HEK293 (cell line): ENCODE measurements around the gene FAM219B.

Experiments
- CTCF ChIA-PET: fragments of 350-600 bp; formaldehyde crosslinking; extraction: SDS; loops from one replicate; lab custom pipeline; 2021; ENCODE audit warnings: antibody characterized with exemption; lab: Yijun Ruan, JAX
- POLR2A ChIA-PET: fragments of 300-600 bp; formaldehyde crosslinking; extraction: SDS; loops from one replicate; lab custom pipeline; 2020; ENCODE audit warnings: antibody characterized with exemption, inconsistent platforms; lab: Yijun Ruan, JAX
- H3K27ac ChIP-seq: fragments of 200-500 bp; sonication (Bioruptor generic); 2 replicates; pipeline ENCODE4 v1.5.1; 2014; ENCODE audit warnings: low read depth, low read length, control low read depth, inconsistent platforms; ENCODE audit errors: extremely low read depth
- H3K36me3 ChIP-seq, 2 experiments: fragments of 200-500 bp in 1 of 2; sonication (Bioruptor generic) in 1 of 2; 1 replicate in 1 of 2; 2 replicates in 1 of 2; pipeline ENCODE4 v1.5.1; 2014 to 2017; ENCODE audit warnings: inconsistent platforms in 2 of 2, low read length in 2 of 2; ENCODE audit not compliant: control insufficient read depth in 2 of 2, insufficient read depth in 1 of 2
- H3K4me1 ChIP-seq: fragments of 200-500 bp; sonication (Bioruptor generic); 2 replicates; pipeline ENCODE4 v1.5.1; 2014; ENCODE audit warnings: mild to moderate bottlenecking, low read length, inconsistent platforms; ENCODE audit not compliant: control insufficient read depth, insufficient read depth
- H3K4me3 ChIP-seq: 2 replicates; pipeline ENCODE4 v1.5.1; 2011; ENCODE audit warnings: low read depth, mild to moderate bottlenecking, control low read depth, low read length, moderate library complexity
- H3K9me3 ChIP-seq: fragments of 200-500 bp; sonication (Bioruptor generic); 2 replicates; pipeline ENCODE4 v1.5.1; 2014; ENCODE audit warnings: low read depth, low read length, inconsistent platforms; ENCODE audit not compliant: control insufficient read depth, insufficient read depth
- CTCF ChIP-seq: fragments of 450-650 bp; formaldehyde crosslinking; IDR thresholded peaks from 2 replicates; pipeline ENCODE4 v1.5.1; 2016; ENCODE audit warnings: missing biosample characterization, missing genetic modification characterization
- TRIM28 ChIP-seq: IDR thresholded peaks from 2 replicates; pipeline ENCODE4 v1.6.1; 2011; ENCODE audit warnings: low read length, control low read depth, borderline replicate concordance
- ZBTB11 ChIP-seq: fragments of 450-650 bp; formaldehyde crosslinking; conservative IDR thresholded peaks from 2 replicates; pipeline ENCODE4 v1.5.1; 2016; ENCODE audit warnings: low read depth, missing biosample characterization, missing genetic modification characterization
- ZBTB7A ChIP-seq: fragments of 450-650 bp; formaldehyde crosslinking; IDR thresholded peaks from 2 replicates; pipeline ENCODE4 v1.5.1; 2016; ENCODE audit warnings: low read depth, missing biosample characterization, missing genetic modification characterization
- ZFP69B ChIP-seq: fragments of 450-650 bp; formaldehyde crosslinking; IDR thresholded peaks from 2 replicates; pipeline ENCODE4 v1.5.1; 2016; ENCODE audit warnings: missing biosample characterization, missing genetic modification characterization
- ZNF148 ChIP-seq: fragments of 450-650 bp; formaldehyde crosslinking; IDR thresholded peaks from 2 replicates; pipeline ENCODE4 v1.5.0; 2017; ENCODE audit warnings: missing biosample characterization, missing genetic modification characterization, borderline replicate concordance
- ZNF169 ChIP-seq: fragments of 450-650 bp; formaldehyde crosslinking; IDR thresholded peaks from 2 replicates; pipeline ENCODE4 v1.5.1; 2016; ENCODE audit warnings: missing biosample characterization, missing genetic modification characterization
- ZNF2 ChIP-seq: fragments of 450-650 bp; formaldehyde crosslinking; IDR thresholded peaks from 2 replicates; pipeline ENCODE4 v1.5.1; 2016; ENCODE audit warnings: missing biosample characterization, missing genetic modification characterization
- ZNF558 ChIP-seq: fragments of 450-650 bp; formaldehyde crosslinking; IDR thresholded peaks from 2 replicates; pipeline ENCODE4 v1.5.1; 2016; ENCODE audit warnings: missing biosample characterization, missing genetic modification characterization
- ZNF645 ChIP-seq: fragments of 450-650 bp; formaldehyde crosslinking; IDR thresholded peaks from 2 replicates; pipeline ENCODE4; 2016; ENCODE audit warnings: missing biosample characterization, missing genetic modification characterization
- ZNF654 ChIP-seq: fragments of 450-650 bp; formaldehyde crosslinking; IDR thresholded peaks from 2 replicates; pipeline ENCODE4 v1.5.1; 2016; ENCODE audit warnings: low read depth, missing biosample characterization, missing genetic modification characterization
- ZNF660 ChIP-seq: fragments of 450-650 bp; IDR thresholded peaks from 2 replicates; pipeline ENCODE4 v1.5.1; 2018; ENCODE audit warnings: missing biosample characterization, mild to moderate bottlenecking, missing genetic modification characterization
- ZNF76 ChIP-seq: fragments of 450-650 bp; formaldehyde crosslinking; IDR thresholded peaks from 2 replicates; pipeline ENCODE4; 2016; ENCODE audit warnings: low read depth, missing biosample characterization, missing genetic modification characterization, borderline replicate concordance
- ZXDB ChIP-seq: fragments of 450-650 bp; formaldehyde crosslinking; IDR thresholded peaks from 2 replicates; pipeline ENCODE4 v1.5.1; 2016; ENCODE audit warnings: missing biosample characterization, missing genetic modification characterization
- TF ChIP-seq, protein P1 (sequence below): fragments of 450-650 bp; formaldehyde crosslinking; IDR thresholded peaks from 2 replicates; pipeline ENCODE4 v1.5.1; 2017; ENCODE audit warnings: missing biosample characterization, missing genetic modification characterization
- TF ChIP-seq, protein P2 (sequence below): fragments of 450-650 bp; formaldehyde crosslinking; IDR thresholded peaks from 2 replicates; pipeline ENCODE4 v1.5.1; 2016; ENCODE audit warnings: missing biosample characterization, missing genetic modification characterization

Gene FAM219B

DNA sequence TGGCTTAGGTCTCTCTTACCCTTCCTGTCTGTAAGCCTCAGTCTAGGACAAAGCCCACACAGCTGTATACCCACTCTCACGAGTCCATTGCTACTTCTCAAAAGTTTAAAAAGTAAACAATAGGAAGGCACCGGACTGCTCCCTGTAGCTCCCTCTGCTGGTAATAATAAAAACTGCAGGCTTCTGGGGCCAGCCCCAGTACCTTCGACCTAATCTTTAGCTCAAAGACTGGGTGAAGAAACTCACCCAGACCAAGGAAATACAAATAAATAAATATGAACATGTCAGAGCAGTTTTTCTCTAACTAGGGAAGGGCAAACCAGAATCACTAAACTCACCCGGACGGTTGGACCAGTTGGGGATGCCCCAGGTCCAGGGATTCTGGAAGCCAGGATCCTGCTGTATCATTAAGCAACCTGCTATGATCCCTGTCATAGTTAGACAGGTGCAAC lies 5.0 kb downstream of the FAM219B start:
- Histone ChIP-seq H3K4me1 (no peaks in the 10 kb centered on the region), H3K27ac (peak overlapping the region; percentile 22; the same call in 1 of the 2 replicates), H3K4me3 (no peak overlapping the region), H3K9me3 (no peaks in the 10 kb centered on the region), H3K36me3 (peaks cover 35 to 78% of the 10 kb centered on the region in 2 experiments)
- CTCF ChIA-PET, result interaction anchor here (0.6 to 8.7 kb wide), 61 partner anchors 9 to 666 kb away, joined by 3 to 84 read pairs (median 5); partner anchors contain the start of genes C15orf39, COX5A, CSK and CYP1A1
- TF ChIP-seq ZNF645 (no peak), TRIM28 (peak; percentile 59; the same call in 1 of the 2 replicates), ZXDB (tag by site-specific recombination) (no peak), ZFP69B (tag by site-specific recombination) (no peak), ZNF2 (tag by site-specific recombination) (0 out of 2 replicates have a peak, but pooled peaks have one; percentile 30), ZNF558 (0 out of 2 replicates have a peak, but pooled peaks have one; percentile 38), ZBTB7A (tag by site-specific recombination) (no peak), ZNF76 (tag by site-specific recombination) (no peak), ZNF660 (tag by site-specific recombination) (peak; percentile 84), CTCF (tag by site-specific recombination) (peak; percentile 75), ZNF148 (no peak), ZNF654 (tag by site-specific recombination) (peak; percentile 43)
- TF ChIP-seq, protein P1, sequence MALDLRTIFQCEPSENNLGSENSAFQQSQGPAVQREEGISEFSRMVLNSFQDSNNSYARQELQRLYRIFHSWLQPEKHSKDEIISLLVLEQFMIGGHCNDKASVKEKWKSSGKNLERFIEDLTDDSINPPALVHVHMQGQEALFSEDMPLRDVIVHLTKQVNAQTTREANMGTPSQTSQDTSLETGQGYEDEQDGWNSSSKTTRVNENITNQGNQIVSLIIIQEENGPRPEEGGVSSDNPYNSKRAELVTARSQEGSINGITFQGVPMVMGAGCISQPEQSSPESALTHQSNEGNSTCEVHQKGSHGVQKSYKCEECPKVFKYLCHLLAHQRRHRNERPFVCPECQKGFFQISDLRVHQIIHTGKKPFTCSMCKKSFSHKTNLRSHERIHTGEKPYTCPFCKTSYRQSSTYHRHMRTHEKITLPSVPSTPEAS, result no peak
- POLR2A ChIA-PET, result interaction anchor here (0.5 to 2.2 kb wide), 16 partner anchors 9 to 549 kb away, joined by 3 to 12 read pairs (median 4); partner anchors contain the start of genes COX5A, MPI and ULK3

DNA sequence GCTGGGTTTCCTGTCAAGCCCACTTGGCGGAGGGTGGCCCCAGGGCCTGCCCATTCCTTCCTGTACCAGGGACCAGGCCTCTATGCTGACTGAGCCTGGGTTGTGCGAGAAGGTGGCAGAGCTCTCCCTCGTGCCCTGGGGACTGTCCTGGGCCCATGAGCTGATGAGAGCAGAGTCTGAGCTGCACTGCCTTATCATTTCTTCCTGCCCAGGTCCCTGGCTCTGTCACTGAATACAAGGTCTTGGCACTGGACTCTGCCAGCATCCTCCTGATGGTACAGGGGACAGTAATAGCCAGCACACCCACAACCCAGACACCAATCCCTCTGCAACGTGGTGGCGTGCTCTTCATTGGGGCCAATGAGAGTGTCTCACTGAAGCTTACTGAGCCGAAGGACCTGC lies 9.3 kb downstream of the FAM219B start:
- H3K9me3 ChIP-seq, result no peaks in the 10 kb centered on the region
- no peaks in the 10 kb centered on the region for H3K4me1 ChIP-seq
- CTCF ChIA-PET, result interaction anchor here (0.6 to 6.8 kb wide), 3 partner anchors 9 to 126 kb away, joined by 3 to 84 read pairs (median 10); partner anchors contain the start of gene FAM219B
- no peak overlapping the region for H3K4me3 ChIP-seq
- H3K36me3 ChIP-seq, result peaks cover 29 to 80% of the 10 kb centered on the region in 2 experiments
- 0 out of 2 replicates have a peak overlapping the region, but pooled peaks have one; percentile 22 for H3K27ac ChIP-seq
- POLR2A ChIA-PET, result interaction anchor here (0.9 to 4.4 kb wide), 4 partner anchors 9 to 126 kb away, joined by 3 to 36 read pairs (median 3); partner anchors contain the start of gene FAM219B
- 0 out of 2 replicates have a peak, but pooled peaks have one; percentile 16 for TF ChIP-seq ZBTB11 (tag by site-specific recombination)
- no peak for TF ChIP-seq ZNF654 (tag by site-specific recombination)
- TF ChIP-seq ZNF169 (tag by site-specific recombination), result no peak
- TF ChIP-seq, protein P2, sequence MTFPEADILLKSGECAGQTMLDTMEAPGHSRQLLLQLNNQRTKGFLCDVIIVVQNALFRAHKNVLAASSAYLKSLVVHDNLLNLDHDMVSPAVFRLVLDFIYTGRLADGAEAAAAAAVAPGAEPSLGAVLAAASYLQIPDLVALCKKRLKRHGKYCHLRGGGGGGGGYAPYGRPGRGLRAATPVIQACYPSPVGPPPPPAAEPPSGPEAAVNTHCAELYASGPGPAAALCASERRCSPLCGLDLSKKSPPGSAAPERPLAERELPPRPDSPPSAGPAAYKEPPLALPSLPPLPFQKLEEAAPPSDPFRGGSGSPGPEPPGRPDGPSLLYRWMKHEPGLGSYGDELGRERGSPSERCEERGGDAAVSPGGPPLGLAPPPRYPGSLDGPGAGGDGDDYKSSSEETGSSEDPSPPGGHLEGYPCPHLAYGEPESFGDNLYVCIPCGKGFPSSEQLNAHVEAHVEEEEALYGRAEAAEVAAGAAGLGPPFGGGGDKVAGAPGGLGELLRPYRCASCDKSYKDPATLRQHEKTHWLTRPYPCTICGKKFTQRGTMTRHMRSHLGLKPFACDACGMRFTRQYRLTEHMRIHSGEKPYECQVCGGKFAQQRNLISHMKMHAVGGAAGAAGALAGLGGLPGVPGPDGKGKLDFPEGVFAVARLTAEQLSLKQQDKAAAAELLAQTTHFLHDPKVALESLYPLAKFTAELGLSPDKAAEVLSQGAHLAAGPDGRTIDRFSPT (tag by site-specific recombination), result no peak
